Measurements from ENCODE around the gene UBE2Q1.

DNA sequence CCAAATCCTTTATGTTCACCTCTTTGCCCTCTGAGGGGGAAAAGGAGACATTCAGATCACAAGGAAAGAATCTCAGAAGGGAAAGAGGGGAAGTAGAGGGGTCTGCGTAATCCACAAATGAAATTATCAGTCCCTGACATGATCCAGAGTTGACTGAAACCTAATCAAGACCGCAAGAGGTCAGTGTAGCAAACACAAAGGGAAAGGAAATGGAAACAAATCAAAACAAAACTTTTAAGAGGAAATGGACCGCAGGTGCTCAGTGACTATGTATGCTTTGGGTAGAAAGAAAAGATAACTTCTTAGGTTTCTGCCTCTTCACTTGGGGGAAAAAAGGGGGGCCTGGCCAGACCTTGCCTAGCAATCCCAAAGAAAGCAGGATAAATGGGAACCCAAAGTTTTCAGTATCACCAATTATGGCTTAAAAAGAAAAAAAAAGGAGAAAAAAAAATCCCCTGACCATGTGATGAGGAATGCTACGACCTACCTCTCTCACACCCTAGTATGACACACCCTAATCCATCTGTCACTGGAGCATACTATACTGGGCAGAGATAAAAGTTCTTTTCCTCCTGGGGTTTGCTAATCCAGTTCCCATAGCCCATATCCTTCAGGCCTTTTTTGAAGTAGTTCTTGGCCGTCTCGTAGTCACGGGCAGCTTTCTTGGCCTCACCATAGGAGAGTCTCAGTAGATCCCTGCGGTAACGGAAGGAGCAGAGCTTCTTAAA, 26.0 kb upstream of the UBE2Q1 start:
- TF ChIP-seq PHF8 (IDR thresholded peaks at IDR 0.05; ENCODE audit: borderline replicate concordance, low read depth) (no peak), NFE2L2 (conservative IDR thresholded peaks at IDR 0.05; ENCODE audit: low read length) (no peak), RFX5 (IDR thresholded peaks at IDR 0.05) (no peak), CEBPB (IDR thresholded peaks at IDR 0.05) (no peak), BHLHE40 (IDR thresholded peaks at IDR 0.05; ENCODE audit: low read depth, low read length) (no peak), CTCF (IDR thresholded peaks at IDR 0.05) (no peak), REST (IDR thresholded peaks at IDR 0.05) (no peak)
